HG03060 (cell line): ENCODE measurements around the gene CISD1.

ENCODE experiments used
- ATAC-seq: cut with Tn5 transposase; IDR thresholded peaks from one replicate; pipeline ENCODE4 v1.9.1; 2021; ENCODE audit warnings: low read depth, moderate number of reproducible peaks; ENCODE audit not compliant: unreplicated experiment

Gene CISD1

GRCh38 chr10:58304099-58304633, 35.2 kb downstream of the CISD1 start:
- no peak for ATAC-seq

GRCh38 chr10:58305821-58306220, 36.9 kb downstream of the CISD1 start:
- no peak for ATAC-seq

GRCh38 chr10:58307676-58308075, 38.7 kb downstream of the CISD1 start:
- ATAC-seq = no peak

- no peak for ATAC-seq
These were observed 42.1 kb downstream of the CISD1 start for GRCh38 chr10:58311026-58311425.

- ATAC-seq = no peak
These were observed 47.9 kb downstream of the CISD1 start for GRCh38 chr10:58316874-58317273.

GRCh38 chr10:58318346-58318745, 49.4 kb downstream of the CISD1 start:
- ATAC-seq = no peak

- no peak for ATAC-seq
These were observed 50.6 kb downstream of the CISD1 start for GRCh38 chr10:58319599-58319998.

- ATAC-seq = no peak
These were observed 51.5 kb downstream of the CISD1 start for GRCh38 chr10:58320351-58321049.

- ATAC-seq = peak; percentile 70
These were observed 53.3 kb downstream of the CISD1 start for GRCh38 chr10:58322072-58322834.

GRCh38 chr10:58322835-58323209, 53.9 kb downstream of the CISD1 start:
- ATAC-seq = no peak

GRCh38 chr10:58326967-58327381, 58.0 kb downstream of the CISD1 start:
- ATAC-seq = no peak

GRCh38 chr10:58328233-58328632, 59.3 kb downstream of the CISD1 start:
- ATAC-seq = no peak

GRCh38 chr10:58330431-58330830, 61.5 kb downstream of the CISD1 start:
- ATAC-seq = no peak

- no peak for ATAC-seq
These were observed 62.7 kb downstream of the CISD1 start for GRCh38 chr10:58331646-58332045.

GRCh38 chr10:58334817-58335305, 65.9 kb downstream of the CISD1 start, which contains the start of gene UBE2D1:
TSS of gene UBE2D1 (plus strand) at chr10:58335006. CDS start at chr10:58335202, 196 bp downstream.
- peak; percentile 91 for ATAC-seq

GRCh38 chr10:58335306-58336005, 66.5 kb downstream of the CISD1 start:
- ATAC-seq = peak; percentile 14

GRCh38 chr10:58336242-58336641, 67.3 kb downstream of the CISD1 start:
- no peak for ATAC-seq
